Astrocyte of the spinal cord (primary cell): ENCODE data around the gene CCBE1.
A peak's percentile ranks its signal among the peaks of the same experiment; 100 is the strongest.
"Not testable (repeated sequence)": the region's sequence is repeated elsewhere in the genome, so short reads cannot be mapped to it uniquely, and the experiment has no call there.

Experiments used
- DNase-seq: peaks from one replicate; pipeline ENCODE4 v3.0.0; 2011; ENCODE audit warnings: low read depth, low spot score
- H3K4me3 ChIP-seq: 2 replicates; pipeline ENCODE4 v1.5.1; 2011; ENCODE audit warnings: low read depth, mild to moderate bottlenecking, low read length, moderate library complexity
- in situ Hi-C: cut with HindIII; loops from 2 replicates; pipeline ENCODE4 v1.10.0; 2017; ENCODE audit warnings: low sequenced_read_pairs
- TF ChIP-seq, protein P1 (sequence below): IDR thresholded peaks from 2 replicates; pipeline ENCODE4 v1.5.1; 2012; ENCODE audit warnings: low read depth, mild to moderate bottlenecking, low read length, inconsistent platforms

Gene CCBE1

DNA sequence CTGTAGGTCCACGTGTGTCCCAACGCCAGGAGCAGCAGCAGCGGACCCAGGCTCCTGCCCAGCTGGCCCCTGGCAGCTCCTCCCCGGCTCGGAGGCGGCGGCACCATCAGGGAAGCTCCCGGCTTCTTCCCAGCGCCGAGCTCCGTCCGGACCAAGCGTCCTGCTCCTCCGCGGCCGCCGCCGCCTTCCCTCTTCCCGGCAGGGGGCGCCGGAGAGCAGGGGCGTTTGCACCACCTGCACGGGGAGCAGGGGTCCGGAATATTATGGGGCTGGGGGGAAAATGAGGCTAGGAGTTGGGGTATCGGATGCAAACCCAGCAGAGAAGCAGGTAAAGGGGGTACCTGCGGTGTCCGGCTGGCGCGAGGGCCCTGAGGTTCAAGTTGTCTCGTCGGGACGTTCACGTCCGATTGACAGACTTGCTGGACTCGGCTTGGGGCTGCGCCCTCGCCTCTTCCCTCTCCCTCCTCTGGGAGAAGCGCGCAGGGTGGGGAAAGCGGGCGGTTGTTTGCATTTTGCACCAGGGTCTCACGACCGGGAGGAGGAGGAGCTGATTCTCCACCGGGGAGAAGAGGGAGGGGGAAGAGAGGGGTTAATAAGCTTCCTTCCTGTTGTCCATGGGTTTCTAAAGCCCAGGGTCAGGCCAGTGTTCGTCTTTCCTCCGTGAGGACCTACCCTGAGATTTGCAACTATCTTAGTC lies at the start of gene CCBE1:
TSS of gene CCBE1 (minus strand) at position 188 of the 697 bp plus-strand sequence.
- TF ChIP-seq, protein P1, sequence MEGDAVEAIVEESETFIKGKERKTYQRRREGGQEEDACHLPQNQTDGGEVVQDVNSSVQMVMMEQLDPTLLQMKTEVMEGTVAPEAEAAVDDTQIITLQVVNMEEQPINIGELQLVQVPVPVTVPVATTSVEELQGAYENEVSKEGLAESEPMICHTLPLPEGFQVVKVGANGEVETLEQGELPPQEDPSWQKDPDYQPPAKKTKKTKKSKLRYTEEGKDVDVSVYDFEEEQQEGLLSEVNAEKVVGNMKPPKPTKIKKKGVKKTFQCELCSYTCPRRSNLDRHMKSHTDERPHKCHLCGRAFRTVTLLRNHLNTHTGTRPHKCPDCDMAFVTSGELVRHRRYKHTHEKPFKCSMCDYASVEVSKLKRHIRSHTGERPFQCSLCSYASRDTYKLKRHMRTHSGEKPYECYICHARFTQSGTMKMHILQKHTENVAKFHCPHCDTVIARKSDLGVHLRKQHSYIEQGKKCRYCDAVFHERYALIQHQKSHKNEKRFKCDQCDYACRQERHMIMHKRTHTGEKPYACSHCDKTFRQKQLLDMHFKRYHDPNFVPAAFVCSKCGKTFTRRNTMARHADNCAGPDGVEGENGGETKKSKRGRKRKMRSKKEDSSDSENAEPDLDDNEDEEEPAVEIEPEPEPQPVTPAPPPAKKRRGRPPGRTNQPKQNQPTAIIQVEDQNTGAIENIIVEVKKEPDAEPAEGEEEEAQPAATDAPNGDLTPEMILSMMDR, result peak; percentile 96
- in situ Hi-C loops, result no loop called here
- peak within 1 kb of the TSS; percentile 76 for H3K4me3 ChIP-seq
- peak; percentile 86 for DNase-seq

DNA sequence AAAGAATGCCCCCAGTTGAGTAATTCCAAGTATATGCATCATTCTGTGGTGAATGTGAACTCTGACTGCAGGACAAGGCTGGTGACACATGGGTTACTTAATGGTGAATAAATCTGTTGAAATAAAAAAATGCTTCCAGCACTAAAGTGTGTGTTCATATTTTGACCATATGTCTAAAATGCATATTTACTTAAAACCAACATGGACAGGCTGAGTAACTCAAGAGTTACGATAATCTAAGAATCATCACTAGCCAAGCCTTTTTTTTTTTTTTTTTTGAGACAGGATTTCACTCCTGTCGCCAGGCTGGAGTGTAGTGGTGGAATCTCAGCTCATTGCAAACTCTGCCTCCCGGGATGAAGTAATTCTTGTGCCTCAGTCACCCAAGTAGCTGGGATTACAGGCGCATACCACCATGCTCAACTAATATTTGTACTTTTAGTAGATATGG lies 47.1 kb upstream of the CCBE1 start:
- DNase-seq, result peak; percentile 89
- TF ChIP-seq, protein P1, result no peak
- H3K4me3 ChIP-seq, result no peak overlapping the region
- in situ Hi-C loops, result no loop called here

DNA sequence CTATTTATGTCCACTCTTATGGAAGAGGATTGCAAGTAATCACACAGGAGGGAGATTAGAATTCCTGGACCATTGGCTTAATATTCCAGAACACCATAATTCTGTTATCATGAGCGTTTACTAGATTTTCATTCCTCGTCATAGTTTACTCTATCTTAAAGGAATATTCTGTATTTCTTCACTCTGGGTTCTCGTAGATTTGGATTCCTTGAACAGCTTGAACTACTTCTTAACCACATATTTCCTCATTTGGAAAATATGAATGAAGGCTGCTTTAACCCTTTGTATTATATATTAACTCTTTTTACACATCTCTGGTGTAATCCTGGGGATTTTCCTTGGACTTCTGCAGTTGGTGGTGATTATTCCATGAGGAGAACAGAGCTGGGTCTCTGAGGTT lies 46.3 kb upstream of the CCBE1 start:
- TF ChIP-seq, protein P1, result no peak
- in situ Hi-C loops, result no loop called here
- DNase-seq, result peak; percentile 51
- no peak overlapping the region for H3K4me3 ChIP-seq

DNA sequence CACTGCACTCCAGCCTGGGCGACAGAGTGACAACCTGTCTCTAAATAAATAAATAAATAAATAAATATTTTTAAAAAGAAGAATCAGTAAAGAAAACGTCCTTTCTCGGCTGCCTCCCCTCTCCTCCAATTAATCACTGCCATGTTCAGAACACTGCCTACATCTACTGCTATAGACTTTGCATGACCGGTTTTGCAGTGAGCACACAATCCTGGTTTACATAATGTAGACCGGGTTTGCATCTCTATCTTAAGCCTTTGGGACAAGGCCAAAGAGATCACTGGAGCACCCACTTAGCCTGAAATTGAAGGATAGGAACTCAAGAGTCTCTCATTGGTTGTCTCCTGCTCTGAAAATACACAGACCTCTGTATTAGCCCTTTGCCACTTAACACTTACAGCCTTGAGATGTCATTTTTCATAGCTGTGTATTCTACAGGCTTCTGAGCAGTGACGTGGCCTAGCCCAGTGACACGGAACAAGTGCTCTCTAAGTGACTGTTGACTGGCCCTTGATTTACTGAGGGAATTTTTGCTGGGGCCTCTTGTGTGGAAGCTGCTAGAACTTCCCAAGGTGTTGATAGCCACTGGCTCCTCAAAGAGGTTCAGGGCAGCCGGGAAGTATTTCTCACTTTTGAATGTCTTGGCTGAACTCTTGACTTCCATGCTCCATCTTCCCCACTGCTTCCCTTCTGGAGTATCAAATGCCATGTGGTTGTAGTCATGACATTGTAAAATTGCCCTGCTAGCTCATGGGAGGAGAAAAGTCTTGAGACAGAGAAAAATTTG lies 45.3 kb upstream of the CCBE1 start:
- peak; percentile 43 for DNase-seq
- no peak overlapping the region for H3K4me3 ChIP-seq
- TF ChIP-seq, protein P1, result no peak
- in situ Hi-C loops, result no loop called here

DNA sequence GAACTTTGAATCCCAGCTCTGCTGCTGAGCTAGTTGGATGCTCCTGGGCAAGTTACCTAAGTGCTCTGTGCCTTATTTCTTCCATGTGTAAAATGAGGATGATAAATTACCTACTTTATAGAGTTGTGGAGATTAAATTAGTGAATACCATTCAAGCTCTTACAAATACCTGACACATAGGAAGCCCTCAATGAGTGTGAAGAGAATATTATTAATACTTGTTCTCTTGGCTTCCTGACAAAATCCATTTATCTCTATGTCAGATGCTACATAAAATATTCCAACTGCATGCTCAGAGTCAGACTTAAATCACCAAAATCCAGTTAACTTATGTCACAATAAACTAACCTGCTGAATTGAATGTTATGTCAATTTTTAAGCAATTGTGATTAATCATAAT lies 42.9 kb upstream of the CCBE1 start:
- TF ChIP-seq, protein P1, result no peak
- in situ Hi-C loops, result no loop called here
- no peak overlapping the region for H3K4me3 ChIP-seq
- no peak for DNase-seq

DNA sequence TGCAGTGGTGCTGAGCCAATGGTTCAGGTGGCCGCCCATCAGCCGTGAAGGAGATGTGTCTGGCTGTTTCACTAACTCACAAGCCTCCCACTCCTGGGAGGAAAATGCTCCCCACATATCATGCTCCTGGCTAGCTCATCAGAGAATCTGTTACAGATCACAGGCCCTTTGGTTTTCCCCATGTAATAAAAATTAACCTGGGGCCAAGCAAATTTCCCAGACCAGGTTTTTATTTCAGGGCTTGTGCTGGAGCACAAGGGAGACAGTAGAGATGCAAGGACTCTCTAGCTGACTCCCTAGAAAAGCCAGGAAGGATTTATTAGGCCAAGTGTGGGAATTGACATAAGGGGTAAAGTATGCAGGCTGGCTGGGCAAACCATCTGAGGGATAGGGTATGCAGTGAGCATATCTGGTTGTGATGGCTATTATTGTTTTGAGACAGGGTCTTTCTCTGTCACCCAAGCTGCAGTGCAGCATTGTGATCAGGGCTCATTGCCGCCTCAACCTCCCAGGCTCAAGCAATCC lies 40.6 kb upstream of the CCBE1 start:
- TF ChIP-seq, protein P1, result no peak
- no peak for DNase-seq
- in situ Hi-C loops, result no loop called here
- H3K4me3 ChIP-seq, result no peak overlapping the region

DNA sequence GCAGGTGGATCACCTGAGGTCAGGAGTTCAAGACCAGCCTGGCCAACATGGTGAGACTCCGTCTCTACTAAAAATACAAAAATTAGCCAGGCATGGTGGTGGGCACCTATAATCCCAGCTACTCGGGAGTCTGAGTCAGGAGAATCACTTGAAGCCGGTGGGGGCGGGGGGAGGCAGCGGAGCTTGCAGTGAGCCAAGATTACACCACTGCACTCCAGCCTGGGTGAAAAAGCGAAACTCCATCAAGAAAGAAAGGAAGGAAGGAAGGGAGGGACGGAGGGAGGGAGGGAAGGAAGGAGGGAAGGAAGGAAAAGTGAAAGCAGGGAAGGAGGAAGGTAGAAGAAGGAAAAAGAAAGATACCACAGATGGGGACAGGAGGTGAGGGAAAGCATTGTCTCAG lies 40.1 kb upstream of the CCBE1 start:
- DNase-seq, in situ Hi-C loops, H3K4me3 ChIP-seq: not testable (repeated sequence)
